Rectal smooth muscle tissue (tissue), 1 donor: ENCODE results near the gene STX16.

Source experiments
- H3K27ac ChIP-seq: one replicate; pipeline ENCODE4 v1.7.0; 2013; ENCODE audit warnings: low read depth, low read length, inconsistent platforms
- H3K27me3 ChIP-seq: one replicate; pipeline ENCODE4 v1.7.0; 2013; ENCODE audit warnings: low read length; ENCODE audit not compliant: control insufficient read depth, insufficient read depth
- H3K36me3 ChIP-seq: one replicate; pipeline ENCODE4 v1.7.0; 2013; ENCODE audit warnings: low read length; ENCODE audit not compliant: control insufficient read depth, insufficient read depth
- H3K4me1 ChIP-seq: one replicate; pipeline ENCODE4 v1.7.0; 2013; ENCODE audit warnings: low read length; ENCODE audit not compliant: control insufficient read depth, insufficient read depth
- H3K4me3 ChIP-seq: one replicate; pipeline ENCODE4 v1.7.0; 2013; ENCODE audit warnings: low read length
- H3K9ac ChIP-seq: one replicate; pipeline ENCODE4 v1.7.0; 2013; ENCODE audit warnings: low read length

The STX16 gene

DNA sequence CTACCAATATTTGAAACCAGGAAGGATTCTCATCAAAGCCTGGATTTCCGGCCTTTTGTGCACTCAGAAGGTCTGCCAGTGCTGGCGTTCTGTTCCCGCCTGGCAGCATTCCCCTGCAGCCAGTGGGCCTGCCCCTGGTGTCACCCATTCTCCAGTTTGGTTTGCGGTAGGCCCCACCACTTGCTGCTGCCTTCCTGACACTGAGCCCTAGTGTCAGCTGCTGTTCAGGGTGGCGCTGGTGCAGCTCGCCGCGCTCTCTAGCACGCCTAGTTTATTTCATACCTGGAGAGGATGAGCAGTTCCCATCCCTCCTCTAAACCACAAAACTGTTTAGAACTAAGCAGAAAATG, 51.1 kb downstream of the STX16 start:
- no peak overlapping the region for H3K9ac ChIP-seq

DNA sequence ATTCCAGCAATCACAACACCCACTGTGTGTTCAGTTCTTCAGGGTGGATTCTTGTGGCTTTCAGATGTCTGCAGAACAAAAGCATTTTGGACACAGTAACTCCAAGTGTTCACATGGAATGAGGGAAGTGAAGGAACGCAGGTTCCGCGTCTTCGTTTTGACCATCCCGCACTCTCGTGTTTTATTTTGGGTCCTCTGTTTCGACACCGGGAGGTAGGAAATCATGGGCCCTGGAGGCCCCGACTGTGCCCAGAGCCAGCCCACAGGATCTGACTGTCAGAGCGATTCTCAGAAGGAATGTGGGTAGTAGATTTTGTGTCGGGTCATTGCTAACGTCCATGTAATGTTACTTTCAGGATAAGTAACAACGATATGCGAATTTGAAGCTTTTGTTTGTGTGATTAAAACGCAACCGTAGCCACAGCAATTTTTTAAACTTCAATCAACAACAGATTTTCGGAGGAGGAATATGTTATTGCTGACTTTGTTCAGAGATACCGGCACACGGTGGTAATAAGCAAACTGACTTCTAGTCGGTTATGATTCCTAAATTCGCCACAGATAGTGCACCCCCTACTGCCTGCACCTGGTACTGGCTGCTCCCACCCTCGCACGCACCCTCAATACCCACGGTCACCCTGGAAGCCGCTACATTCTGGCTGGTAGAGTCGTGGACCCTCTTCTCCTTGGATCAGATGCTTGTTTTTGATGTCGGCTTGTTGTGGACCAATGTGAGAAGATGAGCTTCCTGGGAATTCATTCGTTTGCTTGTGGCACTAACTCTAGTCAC, 52.0 kb downstream of the STX16 start:
- no peak overlapping the region for H3K27ac ChIP-seq
- peaks cover 10% of the 10 kb centered on the region for H3K36me3 ChIP-seq
- no peaks in the 10 kb centered on the region for H3K27me3 ChIP-seq
- H3K9ac ChIP-seq, result no peak overlapping the region
- H3K4me1 ChIP-seq, result peaks cover 2% of the 10 kb centered on the region
- no peak overlapping the region for H3K4me3 ChIP-seq

More for the DNA sequence above, 51.1 kb downstream of the STX16 start:
- Histone ChIP-seq H3K36me3 (peaks cover 14% of the 10 kb centered on the region), H3K27me3 (no peaks in the 10 kb centered on the region), H3K4me1 (peaks cover 2% of the 10 kb centered on the region), H3K4me3 (no peak overlapping the region), H3K27ac (no peak overlapping the region)

DNA sequence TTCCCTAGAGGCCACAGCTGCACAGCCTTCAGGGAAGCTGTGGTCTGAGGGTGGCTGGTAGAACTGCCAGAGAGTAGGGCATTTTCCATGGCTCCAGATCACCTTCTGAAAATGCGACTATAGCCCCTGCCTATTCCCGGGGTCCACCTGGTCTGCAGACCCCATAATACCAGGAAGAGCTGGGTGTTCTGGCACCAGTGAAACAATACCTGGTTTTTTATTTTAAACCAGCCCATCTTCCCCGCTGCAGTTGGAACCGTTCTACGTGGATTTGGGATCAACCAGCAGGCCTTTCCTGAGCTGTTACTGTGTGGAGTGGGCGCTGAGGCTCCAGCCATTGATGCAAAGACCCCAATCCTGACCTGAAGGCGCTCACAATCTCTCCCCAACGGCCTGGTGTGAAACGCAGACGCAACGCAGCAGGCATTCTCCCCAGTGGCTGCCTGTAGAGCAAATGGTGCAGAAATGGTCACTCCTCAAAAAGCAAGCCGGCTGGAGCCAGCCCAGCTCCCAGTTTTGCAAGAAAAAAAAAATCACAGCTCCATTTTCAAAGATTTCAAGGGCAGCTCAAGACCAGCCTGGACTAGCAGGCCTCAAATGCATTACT, 52.8 kb downstream of the STX16 start:
- no peak overlapping the region for H3K27ac ChIP-seq
- no peak overlapping the region for H3K4me3 ChIP-seq
- H3K4me1 ChIP-seq, result peaks cover 2% of the 10 kb centered on the region
- no peaks in the 10 kb centered on the region for H3K27me3 ChIP-seq
- peaks cover 10% of the 10 kb centered on the region for H3K36me3 ChIP-seq
- H3K9ac ChIP-seq, result no peak overlapping the region

- Histone ChIP-seq H3K27me3 (no peaks in the 10 kb centered on the region), H3K27ac (no peak overlapping the region), H3K4me3 (no peak overlapping the region), H3K4me1 (peaks cover 2% of the 10 kb centered on the region), H3K9ac (no peak overlapping the region), H3K36me3 (peaks cover 10% of the 10 kb centered on the region)
Observed at GRCh38 chr20:58705208-58705926, 54.3 kb downstream of the STX16 start.

DNA sequence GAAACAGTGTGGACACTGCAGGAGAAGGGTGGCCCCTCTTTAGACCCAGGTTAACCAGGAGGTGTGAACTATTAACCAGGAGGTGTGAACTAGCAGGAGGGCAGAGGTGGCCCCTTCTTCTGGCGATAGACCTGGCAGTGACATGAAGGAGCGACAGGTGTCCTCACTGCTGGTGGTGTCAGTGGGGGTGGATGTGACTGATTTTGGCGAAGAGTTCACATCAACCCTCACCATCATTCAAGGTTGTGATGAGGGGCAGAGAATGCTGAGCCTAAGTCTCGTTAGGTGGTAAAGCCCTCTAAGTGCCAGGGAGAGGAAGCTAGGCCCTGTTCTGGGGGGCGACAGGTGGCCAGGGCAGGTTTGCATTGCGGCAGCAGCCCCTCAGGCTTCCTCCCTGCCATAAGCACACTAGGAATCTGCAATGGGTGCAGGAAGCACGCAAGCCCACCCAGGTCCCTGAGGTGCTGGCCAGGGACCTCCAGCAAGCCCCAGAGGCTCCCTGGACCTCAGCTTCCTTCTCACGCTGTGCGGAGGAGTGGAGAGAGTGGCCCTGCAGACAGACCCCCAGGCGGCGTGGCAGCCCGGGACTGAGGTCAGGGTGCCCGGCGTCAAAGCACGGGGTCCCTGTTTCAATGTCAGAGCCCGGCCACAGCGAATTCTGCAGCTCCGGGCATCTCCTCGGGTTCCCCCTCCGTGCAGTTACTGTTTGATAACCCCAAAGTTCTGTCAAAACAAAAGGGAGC, 55.2 kb downstream of the STX16 start:
- Histone ChIP-seq H3K36me3 (peaks cover 10% of the 10 kb centered on the region), H3K4me3 (no peak overlapping the region), H3K27ac (peak overlapping the region; percentile 14), H3K4me1 (peaks cover 2% of the 10 kb centered on the region), H3K27me3 (no peaks in the 10 kb centered on the region), H3K9ac (no peak overlapping the region)

- peaks cover 2% of the 10 kb centered on the region for H3K4me1 ChIP-seq
- no peak overlapping the region for H3K4me3 ChIP-seq
- H3K9ac ChIP-seq, result no peak overlapping the region
- H3K36me3 ChIP-seq, result peaks cover 10% of the 10 kb centered on the region
- no peak overlapping the region for H3K27ac ChIP-seq
- no peaks in the 10 kb centered on the region for H3K27me3 ChIP-seq
Observed at GRCh38 chr20:58706975-58707681, 56.0 kb downstream of the STX16 start.

DNA sequence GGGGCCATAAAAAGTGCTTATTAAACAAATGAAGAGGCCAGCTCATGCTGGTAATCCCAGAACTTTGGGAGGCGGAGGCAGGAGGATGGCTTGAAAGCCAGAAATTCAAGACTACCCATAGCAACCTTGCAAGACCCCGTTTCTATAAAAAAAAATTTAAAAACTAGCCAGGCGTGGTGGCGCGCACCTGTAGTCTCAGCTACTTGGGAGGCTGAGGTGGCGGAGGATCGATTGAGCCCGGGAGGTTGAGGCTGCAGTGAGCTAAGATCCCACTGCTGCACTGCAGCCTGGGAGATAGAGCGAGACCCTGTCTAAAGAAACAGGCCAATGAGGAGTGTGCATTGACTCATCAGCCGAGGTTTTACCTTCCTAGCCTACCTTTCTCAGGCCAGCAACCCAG, 56.7 kb downstream of the STX16 start:
- Histone ChIP-seq H3K9ac (no peak overlapping the region), H3K4me3 (no peak overlapping the region), H3K27me3 (no peaks in the 10 kb centered on the region), H3K27ac (no peak overlapping the region), H3K36me3 (peaks cover 10% of the 10 kb centered on the region), H3K4me1 (peaks cover 2% of the 10 kb centered on the region)

GRCh38 chr20:58708246-58708931, 57.3 kb downstream of the STX16 start:
- no peaks in the 10 kb centered on the region for H3K27me3 ChIP-seq
- no peak overlapping the region for H3K27ac ChIP-seq
- H3K9ac ChIP-seq, result no peak overlapping the region
- H3K4me1 ChIP-seq, result peaks cover 2% of the 10 kb centered on the region
- peaks cover 6% of the 10 kb centered on the region for H3K36me3 ChIP-seq
- H3K4me3 ChIP-seq, result no peak overlapping the region

DNA sequence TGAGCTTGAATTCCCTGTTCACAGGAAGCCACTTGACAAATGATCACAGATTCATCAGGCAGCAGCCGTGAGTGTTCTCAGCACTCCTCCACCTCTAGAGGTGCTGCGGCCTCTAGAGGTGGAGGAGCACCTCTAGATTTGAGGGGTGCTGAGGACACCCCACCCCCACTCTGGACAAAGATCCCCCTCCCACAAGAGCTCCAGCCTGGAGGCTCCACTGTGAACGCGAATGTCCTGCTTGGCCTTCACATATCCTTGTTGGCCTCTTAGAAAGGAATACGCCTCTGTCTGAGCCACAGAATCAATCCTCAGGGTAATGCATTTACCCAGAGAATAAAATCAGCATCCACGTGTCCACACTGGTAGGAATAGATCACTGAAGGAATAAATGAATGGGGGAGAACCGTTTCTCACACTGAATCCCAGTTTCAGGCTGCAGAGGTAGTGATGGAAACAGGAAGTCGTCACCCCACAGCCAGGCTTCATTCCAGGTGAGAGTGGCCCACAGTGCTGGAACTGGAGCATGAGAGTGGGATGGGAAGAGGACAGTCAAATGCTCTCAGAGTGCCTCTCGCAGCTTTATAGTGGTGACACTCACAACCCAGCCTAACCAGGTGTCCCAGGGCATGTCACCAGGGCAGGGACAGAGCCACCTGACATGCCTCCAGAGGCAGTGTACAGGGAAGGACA, 58.1 kb downstream of the STX16 start:
- Histone ChIP-seq H3K4me3 (no peak overlapping the region), H3K36me3 (peaks cover 3% of the 10 kb centered on the region), H3K4me1 (peaks cover 2% of the 10 kb centered on the region), H3K27ac (no peak overlapping the region), H3K9ac (no peak overlapping the region), H3K27me3 (no peaks in the 10 kb centered on the region)

GRCh38 chr20:58709703-58710039, 58.6 kb downstream of the STX16 start:
- no peak overlapping the region for H3K27ac ChIP-seq
- no peaks in the 10 kb centered on the region for H3K27me3 ChIP-seq
- no peak overlapping the region for H3K9ac ChIP-seq
- H3K4me3 ChIP-seq, result no peak overlapping the region
- H3K4me1 ChIP-seq, result peaks cover 2% of the 10 kb centered on the region
- H3K36me3 ChIP-seq, result peaks cover 3% of the 10 kb centered on the region
